Astrocyte (in vitro differentiated cells and primary cell): ENCODE results near the gene PSMD9.

ENCODE experiments used
- CTCF ChIP-seq: IDR thresholded peaks from 2 replicates; pipeline ENCODE4 v1.5.1; 2011; ENCODE audit warnings: low read depth, mild to moderate bottlenecking, inconsistent platforms, low read length, moderate library complexity; ENCODE audit not compliant: insufficient read depth
- EZH2 ChIP-seq: IDR thresholded peaks from 2 replicates; pipeline ENCODE4 v1.6.1; 2012; ENCODE audit warnings: mild to moderate bottlenecking, low read length, inconsistent platforms; ENCODE audit not compliant: insufficient read depth

GRCh38 chr12:121939992-121940766, 51.6 kb downstream of the PSMD9 start:
- no peak for TF ChIP-seq EZH2
- TF ChIP-seq CTCF: no peak
